Right renal pelvis (tissue), 4 donors: Measurements from ENCODE around the gene TSPAN11. TPM values are rescaled to one million over a fixed set of nuclear protein-coding genes. Genes with fewer than 3 reads are reported as not detected.
"Not testable (repeated sequence)": the region's sequence is repeated elsewhere in the genome, so short reads cannot be mapped to it uniquely, and the experiment has no call there.

ENCODE experiments used
- DNase-seq, 4 donors: peaks; one replicate each; pipeline ENCODE4 v3.0.0-alpha.2; 2013; ENCODE audit warnings: low read depth in 4 of 4, low spot score in 3 of 4, missing footprints in 1 of 4
- polyA plus RNA-seq, 4 donors: library from polyadenylated mRNA; unstranded; fragments of 120-200 nt; gene quantifications; one replicate each; pipeline ENCODE4 v1.2.1, GENCODE V29; 2013; ENCODE audit not compliant: insufficient read length in 4 of 4

The TSPAN11 gene
- polyA plus RNA-seq, 4 donors, result 4.0 to 7.5 (median 5.3) TPM

DNA sequence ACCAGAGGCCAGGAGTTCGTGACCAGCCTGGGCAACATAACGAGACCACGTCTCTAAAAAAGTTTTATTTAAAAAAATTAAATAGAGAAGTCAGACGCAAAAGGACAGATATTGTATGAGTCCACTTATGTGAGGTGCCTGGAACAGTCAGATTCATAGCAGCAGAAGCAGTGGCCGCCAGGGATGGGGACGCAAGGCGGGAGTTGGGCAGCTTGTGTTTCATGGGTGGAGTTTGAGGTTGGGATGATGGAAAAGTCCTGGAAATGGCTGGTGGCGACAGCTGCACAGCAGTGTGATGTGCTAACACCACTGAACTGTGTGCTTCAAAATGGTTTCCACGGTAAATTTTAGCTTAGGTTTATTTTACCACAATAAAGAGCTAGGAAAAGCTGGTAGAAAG is 89.5 kb downstream of the TSPAN11 start:
- DNase-seq, result no peak

DNA sequence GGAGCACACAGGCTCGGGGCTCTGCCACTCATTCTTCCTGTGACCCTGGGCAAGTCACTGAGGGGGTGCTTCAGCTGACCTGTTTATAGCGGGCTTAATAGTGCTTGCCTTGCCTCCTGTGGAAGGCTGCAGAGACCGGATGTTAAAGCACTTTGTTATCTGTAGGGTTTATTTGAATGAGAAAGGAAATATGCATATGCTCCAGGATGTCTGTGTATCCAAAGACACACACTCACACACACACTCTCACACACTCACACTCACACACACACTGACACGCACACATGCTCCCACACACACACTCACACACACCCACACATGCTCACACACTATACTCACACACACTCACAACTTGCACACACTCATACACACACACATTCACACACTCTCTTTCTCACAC is 91.0 kb downstream of the TSPAN11 start:
- no peak for DNase-seq

DNA sequence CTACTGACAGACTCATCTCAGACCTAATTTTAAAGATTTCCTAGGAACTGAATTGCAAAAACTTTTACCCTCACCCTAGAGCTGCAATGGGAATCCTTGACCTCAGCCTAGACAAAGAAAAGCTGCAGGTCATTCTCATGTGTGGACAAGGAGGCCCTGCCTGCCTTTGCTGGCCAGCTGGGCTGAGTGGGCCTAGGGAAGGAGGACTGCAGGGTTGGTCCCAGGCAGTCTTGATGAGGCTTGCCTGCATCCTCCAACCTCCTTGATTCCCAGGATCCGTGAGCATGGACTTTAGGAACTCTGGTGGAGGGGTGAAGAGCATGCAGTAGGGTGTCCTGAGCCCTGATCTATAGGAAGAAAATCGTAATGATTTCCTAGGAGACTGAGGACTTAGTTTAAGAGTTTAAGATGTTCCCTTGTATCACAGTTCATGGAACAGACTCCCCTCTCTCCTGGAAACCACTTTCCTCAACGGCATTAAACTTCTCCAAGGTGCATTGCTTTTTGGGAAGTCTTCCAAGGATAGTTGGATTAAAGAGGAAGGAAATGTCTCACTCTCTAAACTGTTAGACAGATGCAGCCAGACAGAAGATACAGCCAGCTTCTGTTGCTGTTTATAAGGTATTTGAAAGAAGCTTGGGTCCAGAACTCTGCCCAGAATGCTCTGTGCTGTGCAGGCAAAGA is 91.7 kb downstream of the TSPAN11 start:
- no peak for DNase-seq

DNA sequence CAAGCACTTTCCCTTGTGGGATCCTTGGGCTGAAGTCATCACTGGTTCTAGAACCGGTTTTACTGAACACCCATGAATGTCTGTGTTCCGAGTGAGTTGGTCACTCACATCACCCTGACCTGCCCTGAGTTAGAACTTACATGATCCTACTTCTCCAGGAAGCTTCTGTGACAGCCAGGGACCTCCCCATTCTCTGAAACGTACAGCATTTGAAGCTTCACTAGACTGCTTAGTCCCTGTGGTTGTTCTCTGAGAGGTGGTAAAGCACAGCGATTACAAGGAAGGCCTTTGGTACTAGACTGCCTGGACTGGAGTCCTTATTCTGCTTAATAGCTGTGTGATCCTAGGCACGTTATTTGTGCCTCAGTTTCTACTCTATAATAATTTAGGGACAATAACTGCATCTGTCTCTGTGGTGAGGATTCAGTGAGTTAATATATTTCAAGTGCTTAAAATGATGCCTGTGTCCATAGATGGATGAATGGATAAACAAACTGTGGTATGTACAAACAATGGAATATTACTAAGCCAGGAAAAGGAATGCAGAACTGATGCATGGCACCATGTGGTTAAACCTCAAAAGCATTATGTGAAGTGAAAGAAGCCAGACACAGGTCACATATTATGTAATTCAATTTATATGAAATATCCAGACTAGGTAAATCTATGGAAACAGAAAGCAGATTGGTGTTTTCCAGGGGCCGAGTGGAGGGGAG is 92.4 kb downstream of the TSPAN11 start:
- no peak for DNase-seq

DNA sequence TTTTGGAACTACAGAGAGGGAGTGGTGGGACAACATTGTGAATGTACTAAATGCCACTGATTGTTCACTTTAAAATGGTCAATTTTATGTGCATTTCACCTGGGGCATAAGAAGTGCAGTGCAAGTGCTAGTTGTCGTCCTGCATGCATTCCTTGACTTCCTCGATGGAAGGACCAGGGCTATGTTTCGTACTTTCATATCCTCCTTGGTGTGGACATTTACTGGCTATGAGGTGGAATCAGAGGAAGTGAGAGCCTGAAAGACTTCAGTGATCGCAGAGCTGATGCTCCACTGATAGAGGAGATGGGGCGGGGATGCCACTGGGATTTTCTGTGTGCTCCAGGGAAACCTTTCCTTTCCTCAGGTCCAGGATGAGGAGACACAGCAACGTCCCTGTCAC is 93.0 kb downstream of the TSPAN11 start:
- DNase-seq, result no peak

DNA sequence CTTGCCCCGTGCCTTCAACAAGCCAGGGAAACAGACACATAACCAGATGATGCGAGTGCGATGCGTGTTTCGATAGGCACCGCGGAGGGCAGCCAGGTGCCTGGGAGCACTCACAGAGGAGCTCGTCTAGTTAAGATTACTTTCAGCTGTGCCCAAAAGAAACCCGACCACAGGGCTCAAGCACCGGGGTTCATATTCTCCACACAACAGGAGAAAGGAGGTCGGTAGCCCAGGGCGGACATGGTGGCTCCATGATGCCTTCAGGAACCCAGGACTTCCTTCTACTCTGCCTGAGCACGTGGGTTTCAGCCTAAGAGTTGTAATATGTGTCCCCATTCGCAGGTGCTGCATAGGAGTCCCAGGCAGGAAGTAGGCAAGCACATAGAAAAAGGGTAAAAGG is 93.4 kb downstream of the TSPAN11 start:
- no peak for DNase-seq

DNA sequence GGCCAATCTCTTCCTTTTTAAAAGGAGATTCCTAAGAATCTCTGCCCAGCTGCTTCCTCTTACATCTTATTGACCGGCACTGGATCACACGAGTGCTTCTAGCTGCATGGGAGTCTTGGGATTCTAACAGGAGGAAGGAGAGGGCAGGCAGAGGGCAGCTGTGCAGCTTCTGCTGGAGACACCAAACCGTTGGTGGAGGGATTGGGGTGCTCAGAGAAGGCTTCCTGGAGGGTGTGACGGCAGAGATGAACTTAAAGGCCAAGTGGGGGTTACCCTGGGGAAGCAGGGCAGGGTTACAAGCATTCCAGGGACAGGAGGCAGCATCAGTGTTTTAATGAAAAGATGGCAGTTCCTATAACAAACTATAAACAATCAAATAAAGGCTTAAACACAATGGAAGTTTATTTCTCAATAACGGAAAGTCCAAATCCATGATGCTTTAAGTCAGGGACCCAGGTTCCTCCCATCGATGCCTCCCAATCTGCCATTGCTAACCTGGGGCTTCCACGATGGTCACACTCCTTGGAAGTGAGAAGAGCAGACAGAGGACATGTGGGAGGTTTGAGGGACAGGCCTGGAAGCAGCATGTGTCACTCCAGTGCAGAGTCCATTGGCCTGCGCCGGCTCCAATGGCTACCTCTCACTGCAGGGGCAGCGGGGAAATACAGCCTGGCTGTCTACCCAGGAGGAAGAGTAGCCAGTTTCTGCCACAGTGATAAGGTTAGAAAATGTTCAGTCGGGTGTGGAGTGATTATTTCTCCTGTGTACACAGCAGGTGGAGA is 94.0 kb downstream of the TSPAN11 start:
- no peak for DNase-seq

DNA sequence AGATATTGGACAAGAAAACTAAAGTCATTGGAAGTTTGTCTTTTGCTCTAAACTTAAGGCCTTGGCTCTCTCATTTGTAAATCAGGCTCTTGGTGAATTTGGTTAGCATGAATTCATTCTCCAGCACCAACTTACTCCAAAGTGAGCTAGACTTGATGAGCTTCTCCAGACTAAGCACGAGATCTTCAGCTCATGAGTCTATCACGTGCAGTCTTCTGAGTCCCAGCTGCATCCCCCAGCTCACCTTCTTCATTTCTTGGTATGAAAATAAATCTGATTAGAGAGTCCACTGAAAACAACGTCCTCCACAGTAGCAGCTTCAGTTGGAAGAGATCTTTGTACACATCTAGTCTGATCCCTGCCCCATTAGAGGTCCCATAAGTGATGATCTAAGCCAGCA is 94.6 kb downstream of the TSPAN11 start:
- DNase-seq, result no peak

DNA sequence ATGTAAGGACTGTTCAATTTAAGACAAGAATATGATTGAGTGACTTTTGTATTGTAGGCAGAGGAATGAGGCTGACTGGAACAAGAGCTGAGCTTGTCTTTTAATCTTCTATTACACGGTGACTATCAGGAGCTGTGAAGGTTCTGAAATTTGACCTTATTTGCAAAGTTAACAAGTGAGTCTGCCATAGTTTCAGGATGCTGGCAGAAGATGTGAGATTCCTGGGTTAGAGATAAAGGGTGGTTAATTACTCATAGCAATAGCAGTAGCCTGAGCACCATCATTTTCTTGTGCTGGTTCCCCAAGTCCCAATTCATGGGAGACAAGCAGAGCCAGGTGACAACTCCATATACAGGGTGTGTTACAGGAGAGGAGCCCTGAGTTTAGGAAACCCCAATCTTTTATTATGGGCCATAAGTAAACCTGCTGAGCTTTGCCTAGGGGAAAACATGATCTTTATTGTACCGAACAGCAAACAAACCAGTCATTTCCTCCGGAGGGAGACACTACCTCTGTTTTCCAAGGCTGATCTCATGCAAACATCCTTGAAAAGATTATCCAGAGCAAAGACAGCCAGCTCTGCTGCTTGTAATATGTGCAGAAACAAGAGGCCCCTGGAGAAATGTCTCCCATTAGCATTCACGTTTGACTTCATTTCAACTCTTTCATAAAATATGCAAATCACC is 95.4 kb downstream of the TSPAN11 start:
- DNase-seq, result no peak

DNA sequence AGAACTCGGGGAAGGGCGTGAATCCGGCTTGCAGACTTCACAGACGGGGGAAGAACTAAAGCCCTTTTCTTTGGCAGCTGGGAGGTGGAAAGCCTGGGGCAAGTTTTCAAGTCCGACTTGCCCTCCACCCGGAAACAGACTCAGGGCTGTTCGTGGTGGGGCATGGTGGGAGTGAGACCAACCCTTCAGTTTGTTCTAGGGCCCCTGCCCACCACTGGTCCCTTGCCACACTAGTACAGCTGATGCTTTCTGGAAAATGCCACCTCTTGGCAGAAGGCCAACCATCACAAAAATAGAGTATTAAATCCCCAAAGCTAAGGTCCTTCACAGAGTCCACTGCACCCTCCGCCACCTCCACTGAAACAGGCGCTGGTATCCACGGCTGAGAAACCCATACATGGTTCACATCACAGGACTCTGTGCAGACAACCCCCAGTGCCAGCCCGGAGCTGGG is 96.8 kb downstream of the TSPAN11 start:
- DNase-seq, result no peak

DNA sequence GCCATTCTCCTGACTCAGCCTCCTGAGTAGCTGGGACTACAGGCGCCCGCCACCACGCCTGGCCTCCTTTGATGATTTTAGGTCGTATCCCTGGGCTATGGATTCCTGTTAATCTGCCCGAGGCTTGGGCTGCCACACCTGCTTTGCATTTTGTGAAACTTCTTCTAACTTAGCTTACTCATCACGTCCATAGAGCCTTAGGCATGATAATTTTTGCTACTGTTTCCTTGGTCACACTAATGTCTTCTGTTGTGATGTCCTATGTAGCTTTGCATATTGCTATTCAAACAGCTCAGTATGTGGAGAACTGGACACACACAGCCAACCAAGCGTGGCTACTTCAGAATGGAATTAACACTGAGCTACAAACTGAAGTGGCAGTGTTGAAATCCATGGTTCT is 99.7 kb downstream of the TSPAN11 start:
- no peak for DNase-seq

DNA sequence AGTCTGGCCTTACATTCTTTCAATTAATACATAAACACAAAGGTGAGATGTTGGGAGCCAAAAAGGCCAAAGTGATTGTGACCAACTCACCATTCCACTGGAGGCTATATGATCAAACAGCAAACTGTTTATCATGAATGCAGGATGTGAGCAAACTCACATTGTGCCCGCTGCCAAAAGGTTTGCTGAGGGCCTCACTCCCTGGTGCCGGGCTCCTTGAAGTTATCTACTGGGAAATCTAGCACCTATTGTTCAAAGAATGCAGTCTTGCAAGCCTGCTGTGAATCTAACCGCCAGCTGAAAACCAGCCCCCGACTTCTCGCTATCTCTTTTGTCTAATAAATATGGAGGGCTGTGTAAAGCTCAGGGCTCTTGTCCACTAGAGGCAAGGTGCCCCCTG is 100.5 kb downstream of the TSPAN11 start:
- DNase-seq, result not testable (repeated sequence)

DNA sequence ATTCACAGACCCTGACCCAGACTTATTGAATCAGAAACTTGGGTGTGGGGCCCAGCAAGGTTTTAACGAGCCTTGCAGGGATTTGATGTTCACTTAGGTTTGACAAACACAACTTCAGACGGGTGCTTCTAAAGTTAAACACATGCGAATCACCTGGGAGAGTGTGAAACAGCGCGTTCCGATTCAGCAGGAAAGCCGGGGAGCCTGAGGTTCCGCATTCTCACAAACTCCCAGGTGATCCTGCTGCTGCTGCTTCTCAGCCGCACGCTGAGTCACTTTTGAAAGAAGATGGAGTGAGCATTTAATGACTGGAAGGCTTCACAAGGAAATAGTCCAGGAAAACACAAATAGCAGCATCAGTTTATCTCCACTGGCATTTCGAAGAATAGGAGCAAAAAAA is 102.9 kb downstream of the TSPAN11 start:
- DNase-seq, result no peak

DNA sequence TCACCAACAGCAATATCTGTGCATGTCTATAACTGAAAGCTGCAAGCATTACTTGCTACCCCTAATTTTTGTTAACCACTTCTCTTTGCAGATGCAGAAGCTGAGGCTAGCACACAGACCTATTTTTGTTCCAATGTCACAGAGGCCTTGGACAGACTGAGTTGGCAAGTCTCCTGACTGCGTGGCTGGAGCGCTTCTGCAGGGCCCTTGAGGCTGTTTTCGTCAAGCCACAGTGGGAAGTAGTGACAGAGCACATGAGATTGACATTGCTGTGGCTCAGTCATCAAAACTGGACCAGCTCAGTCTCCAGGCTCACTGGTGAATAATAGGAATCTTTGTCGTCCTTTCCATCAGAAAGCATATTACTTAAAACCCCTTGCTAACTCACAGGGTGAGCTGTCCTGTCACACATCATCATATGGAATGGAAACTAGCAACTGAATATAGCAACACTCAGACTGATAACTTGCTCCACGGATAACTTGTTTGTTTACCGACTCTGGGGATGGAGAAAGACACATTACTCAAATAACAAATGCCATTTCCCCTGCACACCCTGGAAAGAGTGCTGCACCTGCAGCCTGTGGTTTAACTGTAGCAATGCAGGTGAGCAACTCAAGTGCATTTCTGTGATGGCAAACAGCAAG is 103.5 kb downstream of the TSPAN11 start:
- DNase-seq, result no peak

DNA sequence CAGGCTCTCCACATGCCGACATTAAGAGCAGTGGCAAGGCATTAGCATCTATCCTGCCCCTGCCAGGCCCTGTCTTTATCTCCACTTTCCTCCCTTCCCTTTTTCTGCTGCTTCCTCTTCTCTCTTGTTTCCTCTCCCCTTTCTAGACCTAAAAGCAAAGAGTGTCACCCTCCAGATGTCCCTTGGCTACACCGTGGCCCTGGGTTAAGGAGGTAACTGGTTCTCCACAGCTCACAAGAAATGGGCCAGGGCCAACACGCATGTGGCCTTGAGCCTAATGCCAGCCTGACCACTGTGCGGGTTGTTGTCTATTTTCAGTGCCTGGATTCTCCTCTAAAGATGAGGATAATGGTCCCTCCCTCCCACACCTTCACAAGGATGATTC is 105.4 kb downstream of the TSPAN11 start:
- DNase-seq, result no peak

DNA sequence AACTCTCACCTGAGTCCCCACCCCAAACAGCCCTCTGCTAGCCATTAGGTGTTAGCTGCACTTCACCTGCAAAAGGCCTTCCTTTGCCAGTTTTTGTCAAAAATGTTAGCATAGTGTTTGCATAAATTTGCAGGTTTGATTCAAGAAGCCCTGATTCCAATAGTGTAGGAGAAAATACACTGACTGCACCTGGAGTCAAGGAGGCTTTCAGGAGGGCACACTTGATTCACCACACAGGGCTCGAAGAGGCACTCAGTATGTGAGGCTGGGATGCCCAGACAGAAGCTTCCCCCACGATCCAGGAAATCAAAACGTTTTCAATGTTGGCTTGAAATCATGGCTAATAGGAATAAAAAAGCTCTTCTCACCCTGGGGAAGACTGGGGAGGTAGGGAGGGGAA is 106.6 kb downstream of the TSPAN11 start:
- no peak for DNase-seq

DNA sequence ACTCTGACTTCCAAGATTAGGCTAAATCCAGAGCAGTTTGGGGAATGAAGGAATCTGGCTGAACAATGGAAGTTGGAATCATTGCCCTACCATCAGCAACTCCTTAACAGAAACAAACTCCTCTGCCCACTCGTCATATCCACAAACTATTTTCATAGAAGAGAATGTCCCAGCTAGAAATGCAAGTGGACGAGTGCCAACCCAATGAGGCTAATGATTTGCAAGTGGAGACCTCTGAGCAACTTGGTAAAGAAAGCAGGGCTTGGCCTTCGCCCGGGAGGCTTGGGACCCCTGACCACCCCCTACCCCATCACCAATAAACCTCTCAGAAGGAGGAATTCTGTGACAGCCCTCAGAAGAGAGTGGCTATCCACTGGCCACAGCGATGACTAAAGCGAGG is 107.1 kb downstream of the TSPAN11 start:
- DNase-seq, result no peak

DNA sequence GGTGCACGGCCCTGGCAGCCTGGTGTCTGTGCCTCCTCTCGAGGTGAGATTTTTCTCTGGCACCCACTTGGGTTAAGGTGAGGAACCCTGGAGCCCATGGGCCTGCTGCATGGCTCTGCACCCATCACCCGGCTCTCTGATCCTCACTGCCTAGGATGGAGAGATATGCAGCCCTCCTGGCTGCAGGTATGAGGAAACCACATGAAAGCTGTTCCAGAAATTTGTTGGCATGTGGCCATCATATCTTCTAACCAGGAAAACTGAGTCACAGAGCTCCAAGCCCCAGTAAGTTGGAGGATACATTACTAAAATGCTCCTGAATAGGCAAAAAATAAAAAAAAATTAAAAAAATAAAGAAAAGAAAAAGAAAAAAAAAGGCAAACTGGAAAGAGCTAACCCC is 107.8 kb downstream of the TSPAN11 start:
- no peak for DNase-seq

DNA sequence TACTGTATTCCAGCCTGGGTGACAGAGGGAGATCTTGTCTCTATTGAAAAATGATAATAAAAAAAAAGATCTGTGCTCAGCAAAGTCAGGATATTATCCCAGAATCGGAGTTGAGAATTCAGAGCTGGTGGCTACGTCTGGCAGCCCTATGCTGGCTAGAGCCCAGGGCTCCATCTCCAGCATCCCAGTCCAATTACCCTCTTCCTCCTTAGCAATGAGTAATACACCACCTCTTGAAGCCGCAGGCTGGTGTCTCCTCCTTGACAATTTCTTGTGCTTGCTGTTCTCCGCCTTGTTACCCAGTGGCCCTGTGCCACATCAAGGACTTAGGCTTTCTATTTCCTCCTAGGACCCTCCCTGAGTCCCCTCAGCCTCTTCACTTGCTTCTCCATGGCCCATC is 108.7 kb downstream of the TSPAN11 start:
- DNase-seq, result no peak

DNA sequence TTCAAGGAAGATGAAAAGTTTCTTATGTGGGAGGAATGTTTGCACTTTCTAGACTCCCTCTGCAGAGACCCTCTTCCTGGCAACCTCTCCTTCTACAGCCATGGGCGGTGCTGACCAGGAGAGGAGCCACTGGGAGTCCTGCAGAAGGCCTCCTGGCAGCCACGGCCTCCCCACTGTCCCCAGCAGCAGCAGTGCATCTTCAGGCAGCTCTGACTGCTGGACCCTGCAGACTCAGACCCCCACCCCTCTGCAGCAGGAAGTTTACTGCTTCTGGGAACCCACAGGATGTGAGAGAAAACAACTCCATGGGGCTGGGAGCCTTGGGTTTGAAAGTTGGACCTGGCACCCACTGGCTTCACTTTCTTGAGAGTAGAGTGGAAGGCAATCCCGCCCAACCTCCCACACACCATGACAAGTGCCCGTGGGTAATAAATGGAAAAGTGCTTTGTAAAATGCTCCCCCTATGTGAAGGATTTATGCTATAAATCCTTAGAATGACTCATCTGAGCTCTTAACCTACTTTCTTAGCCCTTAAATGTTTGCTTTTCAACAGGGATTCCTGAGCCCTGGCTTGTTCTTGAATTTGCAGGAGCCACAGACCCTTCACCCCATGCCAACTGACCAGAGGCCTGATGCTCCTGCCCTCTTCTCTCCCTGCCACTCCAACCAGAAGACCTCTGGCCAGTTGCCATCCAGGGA is 109.6 kb downstream of the TSPAN11 start:
- DNase-seq, result no peak
